ENCODE measurements around the gene SLC23A3.

Gene SLC23A3

DNA sequence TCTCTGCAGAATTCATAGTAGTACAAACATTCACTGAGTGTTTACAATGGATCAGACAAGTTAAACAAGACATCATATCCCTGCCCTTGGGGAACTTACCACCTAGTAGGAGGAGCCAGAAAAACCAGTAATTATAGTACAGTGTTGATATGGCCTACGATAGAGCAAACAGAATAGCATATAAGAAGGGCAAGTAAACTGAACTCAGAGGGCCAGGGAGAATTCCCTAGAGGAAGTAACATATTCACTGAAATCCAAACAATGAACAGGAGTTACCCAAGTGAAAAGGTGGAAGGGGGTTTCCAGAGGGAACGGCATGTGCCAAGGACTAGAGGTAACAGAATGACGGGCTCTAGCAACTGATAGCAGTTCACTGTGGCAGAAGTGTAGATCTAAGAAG is 43.3 kb downstream of the SLC23A3 start (continued):
- TF ChIP-seq, protein P1, sequence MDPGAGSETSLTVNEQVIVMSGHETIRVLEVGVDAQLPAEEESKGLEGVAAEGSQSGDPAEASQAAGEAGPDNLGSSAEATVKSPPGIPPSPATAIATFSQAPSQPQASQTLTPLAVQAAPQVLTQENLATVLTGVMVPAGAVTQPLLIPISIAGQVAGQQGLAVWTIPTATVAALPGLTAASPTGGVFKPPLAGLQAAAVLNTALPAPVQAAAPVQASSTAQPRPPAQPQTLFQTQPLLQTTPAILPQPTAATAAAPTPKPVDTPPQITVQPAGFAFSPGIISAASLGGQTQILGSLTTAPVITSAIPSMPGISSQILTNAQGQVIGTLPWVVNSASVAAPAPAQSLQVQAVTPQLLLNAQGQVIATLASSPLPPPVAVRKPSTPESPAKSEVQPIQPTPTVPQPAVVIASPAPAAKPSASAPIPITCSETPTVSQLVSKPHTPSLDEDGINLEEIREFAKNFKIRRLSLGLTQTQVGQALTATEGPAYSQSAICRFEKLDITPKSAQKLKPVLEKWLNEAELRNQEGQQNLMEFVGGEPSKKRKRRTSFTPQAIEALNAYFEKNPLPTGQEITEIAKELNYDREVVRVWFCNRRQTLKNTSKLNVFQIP (CRISPR knock-in tag; IDR thresholded peaks at IDR 0.05; ENCODE audit: borderline replicate concordance, low read depth) = no peak
- TF ChIP-seq, protein P2, sequence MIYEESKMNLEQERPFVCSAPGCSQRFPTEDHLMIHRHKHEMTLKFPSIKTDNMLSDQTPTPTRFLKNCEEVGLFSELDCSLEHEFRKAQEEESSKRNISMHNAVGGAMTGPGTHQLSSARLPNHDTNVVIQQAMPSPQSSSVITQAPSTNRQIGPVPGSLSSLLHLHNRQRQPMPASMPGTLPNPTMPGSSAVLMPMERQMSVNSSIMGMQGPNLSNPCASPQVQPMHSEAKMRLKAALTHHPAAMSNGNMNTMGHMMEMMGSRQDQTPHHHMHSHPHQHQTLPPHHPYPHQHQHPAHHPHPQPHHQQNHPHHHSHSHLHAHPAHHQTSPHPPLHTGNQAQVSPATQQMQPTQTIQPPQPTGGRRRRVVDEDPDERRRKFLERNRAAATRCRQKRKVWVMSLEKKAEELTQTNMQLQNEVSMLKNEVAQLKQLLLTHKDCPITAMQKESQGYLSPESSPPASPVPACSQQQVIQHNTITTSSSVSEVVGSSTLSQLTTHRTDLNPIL (CRISPR knock-in tag; IDR thresholded peaks at IDR 0.05; ENCODE audit: low read depth) = no peak
- no peak for TF ChIP-seq ZC3H10 (CRISPR knock-in tag; IDR thresholded peaks at IDR 0.05)
- no peak for TF ChIP-seq RARB (CRISPR knock-in tag; IDR thresholded peaks at IDR 0.05)
- no peak for TF ChIP-seq TOX (CRISPR knock-in tag; IDR thresholded peaks at IDR 0.05; ENCODE audit: borderline replicate concordance)
- no peak for TF ChIP-seq ARNTL (CRISPR knock-in tag; IDR thresholded peaks at IDR 0.05; ENCODE audit: borderline replicate concordance, low read depth)
- TF ChIP-seq, protein P3, sequence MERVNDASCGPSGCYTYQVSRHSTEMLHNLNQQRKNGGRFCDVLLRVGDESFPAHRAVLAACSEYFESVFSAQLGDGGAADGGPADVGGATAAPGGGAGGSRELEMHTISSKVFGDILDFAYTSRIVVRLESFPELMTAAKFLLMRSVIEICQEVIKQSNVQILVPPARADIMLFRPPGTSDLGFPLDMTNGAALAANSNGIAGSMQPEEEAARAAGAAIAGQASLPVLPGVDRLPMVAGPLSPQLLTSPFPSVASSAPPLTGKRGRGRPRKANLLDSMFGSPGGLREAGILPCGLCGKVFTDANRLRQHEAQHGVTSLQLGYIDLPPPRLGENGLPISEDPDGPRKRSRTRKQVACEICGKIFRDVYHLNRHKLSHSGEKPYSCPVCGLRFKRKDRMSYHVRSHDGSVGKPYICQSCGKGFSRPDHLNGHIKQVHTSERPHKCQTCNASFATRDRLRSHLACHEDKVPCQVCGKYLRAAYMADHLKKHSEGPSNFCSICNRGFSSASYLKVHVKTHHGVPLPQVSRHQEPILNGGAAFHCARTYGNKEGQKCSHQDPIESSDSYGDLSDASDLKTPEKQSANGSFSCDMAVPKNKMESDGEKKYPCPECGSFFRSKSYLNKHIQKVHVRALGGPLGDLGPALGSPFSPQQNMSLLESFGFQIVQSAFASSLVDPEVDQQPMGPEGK (CRISPR knock-in tag; IDR thresholded peaks at IDR 0.05; ENCODE audit: borderline replicate concordance) = no peak
- TF ChIP-seq ZNF8 (CRISPR knock-in tag; IDR thresholded peaks at IDR 0.05) = no peak
- TF ChIP-seq ZFP3 (CRISPR knock-in tag; IDR thresholded peaks at IDR 0.05) = no peak

DNA sequence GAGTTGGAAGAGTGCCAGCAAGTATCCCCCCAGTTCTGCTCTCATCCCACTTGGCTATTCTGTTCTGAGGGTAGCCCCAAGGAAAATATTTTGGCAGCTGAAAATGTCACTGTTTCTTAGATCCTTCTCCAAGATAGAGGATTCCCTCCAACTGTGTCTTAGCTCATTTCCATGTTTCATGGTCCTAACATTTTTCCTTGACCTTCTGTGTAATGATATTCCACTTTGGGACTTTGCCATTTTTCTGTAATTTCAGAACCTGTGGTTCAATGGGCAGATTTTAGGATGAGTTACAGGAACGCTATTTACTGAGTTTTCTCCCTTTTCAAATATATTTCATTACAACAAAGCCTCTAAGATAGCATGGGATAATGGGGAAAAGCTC is 44.0 kb downstream of the SLC23A3 start:
- TF ChIP-seq ZFP30 (CRISPR knock-in tag; IDR thresholded peaks at IDR 0.05) = no peak
- no peak for TF ChIP-seq BACH2 (CRISPR knock-in tag; IDR thresholded peaks at IDR 0.05; ENCODE audit: borderline replicate concordance)
- no peak for TF ChIP-seq ZNF565 (CRISPR knock-in tag; conservative IDR thresholded peaks at IDR 0.05; ENCODE audit: low read depth)
- no peak for TF ChIP-seq OSR1 (CRISPR knock-in tag; IDR thresholded peaks at IDR 0.05)
- TF ChIP-seq ZC3H10 (CRISPR knock-in tag; IDR thresholded peaks at IDR 0.05) = no peak
- no peak for TF ChIP-seq ARNTL (CRISPR knock-in tag; IDR thresholded peaks at IDR 0.05; ENCODE audit: borderline replicate concordance, low read depth)
- no peak for TF ChIP-seq ESRRG (CRISPR knock-in tag; IDR thresholded peaks at IDR 0.05)
- no peak for ATAC-seq

DNA sequence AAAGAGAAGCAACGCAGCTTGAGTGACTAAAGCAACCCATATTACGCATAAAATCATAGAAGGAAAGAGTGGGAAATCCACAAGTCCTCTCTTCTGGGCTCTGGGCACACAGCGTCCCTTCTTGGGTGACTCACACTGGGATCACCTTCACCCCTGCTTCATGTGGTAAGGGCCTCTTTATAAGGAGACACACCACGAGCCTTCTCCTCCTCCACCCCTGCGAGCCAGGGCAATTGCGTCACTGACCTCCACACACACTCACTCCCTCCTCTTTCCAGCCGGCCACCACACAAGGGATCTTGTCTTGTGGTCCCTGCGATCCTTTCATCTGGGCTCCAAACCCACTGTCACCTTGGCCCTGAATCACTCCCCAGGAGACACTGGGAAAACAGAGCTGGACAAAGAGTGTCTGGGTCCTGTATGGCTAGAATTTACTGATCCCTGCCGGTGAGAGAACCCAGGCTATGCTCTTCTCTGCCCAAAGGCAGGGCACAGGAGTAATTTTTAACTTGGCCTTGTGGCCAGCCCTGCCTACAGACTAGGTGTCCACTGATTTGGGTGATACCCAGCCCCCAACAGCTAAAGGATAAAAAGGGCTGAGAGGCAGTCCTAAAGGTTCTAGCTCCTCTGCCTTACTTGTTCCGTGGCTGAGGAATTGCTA is 44.5 kb downstream of the SLC23A3 start:
- TF ChIP-seq, protein P4, sequence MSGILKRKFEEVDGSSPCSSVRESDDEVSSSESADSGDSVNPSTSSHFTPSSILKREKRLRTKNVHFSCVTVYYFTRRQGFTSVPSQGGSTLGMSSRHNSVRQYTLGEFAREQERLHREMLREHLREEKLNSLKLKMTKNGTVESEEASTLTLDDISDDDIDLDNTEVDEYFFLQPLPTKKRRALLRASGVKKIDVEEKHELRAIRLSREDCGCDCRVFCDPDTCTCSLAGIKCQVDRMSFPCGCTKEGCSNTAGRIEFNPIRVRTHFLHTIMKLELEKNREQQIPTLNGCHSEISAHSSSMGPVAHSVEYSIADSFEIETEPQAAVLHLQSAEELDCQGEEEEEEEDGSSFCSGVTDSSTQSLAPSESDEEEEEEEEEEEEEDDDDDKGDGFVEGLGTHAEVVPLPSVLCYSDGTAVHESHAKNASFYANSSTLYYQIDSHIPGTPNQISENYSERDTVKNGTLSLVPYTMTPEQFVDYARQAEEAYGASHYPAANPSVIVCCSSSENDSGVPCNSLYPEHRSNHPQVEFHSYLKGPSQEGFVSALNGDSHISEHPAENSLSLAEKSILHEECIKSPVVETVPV (CRISPR knock-in tag; IDR thresholded peaks at IDR 0.05) = no peak
- TF ChIP-seq RARB (CRISPR knock-in tag; IDR thresholded peaks at IDR 0.05) (no peak), ZFP3 (CRISPR knock-in tag; IDR thresholded peaks at IDR 0.05) (no peak), BACH2 (CRISPR knock-in tag; IDR thresholded peaks at IDR 0.05; ENCODE audit: borderline replicate concordance) (no peak)
- no peak for ATAC-seq

DNA sequence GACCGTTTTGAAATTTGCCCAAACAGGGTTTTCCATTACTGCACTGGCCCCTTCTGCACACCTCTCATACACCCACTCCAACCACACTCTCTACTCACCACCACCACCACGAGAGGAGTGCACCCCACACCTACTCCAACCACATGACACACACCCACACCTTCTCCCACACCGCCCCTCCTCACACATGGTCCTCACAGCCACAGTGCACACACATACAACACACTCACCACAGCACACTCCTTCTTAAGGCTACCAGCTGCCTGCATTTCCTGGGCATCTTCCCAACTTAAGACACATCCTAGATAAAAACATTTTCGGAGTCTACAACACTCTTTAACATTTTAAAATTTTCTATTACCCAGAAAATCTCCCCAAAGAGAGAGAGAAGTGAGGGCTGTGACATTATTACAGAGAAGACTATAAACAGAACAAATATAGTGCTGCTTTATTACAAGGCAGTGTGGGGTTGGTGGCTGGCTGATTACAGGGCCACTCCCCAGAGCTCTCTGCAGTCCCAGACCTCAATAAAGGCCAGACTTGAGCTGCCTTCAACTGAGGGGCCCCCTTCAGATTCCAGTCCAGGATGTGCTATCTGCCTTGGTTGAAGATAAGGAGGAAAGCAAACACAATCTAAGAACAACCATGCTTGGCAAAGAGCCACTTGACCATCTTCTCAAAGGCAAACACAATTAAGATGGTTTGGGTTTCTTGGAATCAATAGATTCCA is 45.3 kb downstream of the SLC23A3 start:
- ATAC-seq = no peak
- TF ChIP-seq, protein P2 (CRISPR knock-in tag; IDR thresholded peaks at IDR 0.05; ENCODE audit: low read depth) = no peak
- TF ChIP-seq, protein P5, sequence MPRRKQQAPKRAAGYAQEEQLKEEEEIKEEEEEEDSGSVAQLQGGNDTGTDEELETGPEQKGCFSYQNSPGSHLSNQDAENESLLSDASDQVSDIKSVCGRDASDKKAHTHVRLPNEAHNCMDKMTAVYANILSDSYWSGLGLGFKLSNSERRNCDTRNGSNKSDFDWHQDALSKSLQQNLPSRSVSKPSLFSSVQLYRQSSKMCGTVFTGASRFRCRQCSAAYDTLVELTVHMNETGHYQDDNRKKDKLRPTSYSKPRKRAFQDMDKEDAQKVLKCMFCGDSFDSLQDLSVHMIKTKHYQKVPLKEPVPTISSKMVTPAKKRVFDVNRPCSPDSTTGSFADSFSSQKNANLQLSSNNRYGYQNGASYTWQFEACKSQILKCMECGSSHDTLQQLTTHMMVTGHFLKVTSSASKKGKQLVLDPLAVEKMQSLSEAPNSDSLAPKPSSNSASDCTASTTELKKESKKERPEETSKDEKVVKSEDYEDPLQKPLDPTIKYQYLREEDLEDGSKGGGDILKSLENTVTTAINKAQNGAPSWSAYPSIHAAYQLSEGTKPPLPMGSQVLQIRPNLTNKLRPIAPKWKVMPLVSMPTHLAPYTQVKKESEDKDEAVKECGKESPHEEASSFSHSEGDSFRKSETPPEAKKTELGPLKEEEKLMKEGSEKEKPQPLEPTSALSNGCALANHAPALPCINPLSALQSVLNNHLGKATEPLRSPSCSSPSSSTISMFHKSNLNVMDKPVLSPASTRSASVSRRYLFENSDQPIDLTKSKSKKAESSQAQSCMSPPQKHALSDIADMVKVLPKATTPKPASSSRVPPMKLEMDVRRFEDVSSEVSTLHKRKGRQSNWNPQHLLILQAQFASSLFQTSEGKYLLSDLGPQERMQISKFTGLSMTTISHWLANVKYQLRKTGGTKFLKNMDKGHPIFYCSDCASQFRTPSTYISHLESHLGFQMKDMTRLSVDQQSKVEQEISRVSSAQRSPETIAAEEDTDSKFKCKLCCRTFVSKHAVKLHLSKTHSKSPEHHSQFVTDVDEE (CRISPR knock-in tag; IDR thresholded peaks at IDR 0.05) = no peak
- TF ChIP-seq ZNF565 (CRISPR knock-in tag; conservative IDR thresholded peaks at IDR 0.05; ENCODE audit: low read depth) (no peak), BACH2 (CRISPR knock-in tag; IDR thresholded peaks at IDR 0.05; ENCODE audit: borderline replicate concordance) (no peak), ZC3H10 (CRISPR knock-in tag; IDR thresholded peaks at IDR 0.05) (no peak), ZFP30 (CRISPR knock-in tag; IDR thresholded peaks at IDR 0.05) (no peak), TOX (CRISPR knock-in tag; IDR thresholded peaks at IDR 0.05; ENCODE audit: borderline replicate concordance) (no peak), ZNF8 (CRISPR knock-in tag; IDR thresholded peaks at IDR 0.05) (no peak), ZNF70 (CRISPR knock-in tag; IDR thresholded peaks at IDR 0.05) (no peak), RARB (CRISPR knock-in tag; IDR thresholded peaks at IDR 0.05) (no peak), ARNTL (CRISPR knock-in tag; IDR thresholded peaks at IDR 0.05; ENCODE audit: borderline replicate concordance, low read depth) (no peak), TCF4 (CRISPR knock-in tag; IDR thresholded peaks at IDR 0.05; ENCODE audit: borderline replicate concordance) (no peak), ZFP3 (CRISPR knock-in tag; IDR thresholded peaks at IDR 0.05) (no peak), ESRRG (CRISPR knock-in tag; IDR thresholded peaks at IDR 0.05) (no peak), OSR1 (CRISPR knock-in tag; IDR thresholded peaks at IDR 0.05) (no peak), GLIS3 (CRISPR knock-in tag; IDR thresholded peaks at IDR 0.05) (no peak), PPARA (CRISPR knock-in tag; IDR thresholded peaks at IDR 0.05; ENCODE audit: borderline replicate concordance) (no peak)
- TF ChIP-seq, protein P4 (CRISPR knock-in tag; IDR thresholded peaks at IDR 0.05) = no peak
